Measurements from ENCODE around the gene NOX5. TPM values are rescaled to one million over a fixed set of nuclear protein-coding genes. Genes with fewer than 3 reads are reported as not detected.

Gene NOX5, protein sequence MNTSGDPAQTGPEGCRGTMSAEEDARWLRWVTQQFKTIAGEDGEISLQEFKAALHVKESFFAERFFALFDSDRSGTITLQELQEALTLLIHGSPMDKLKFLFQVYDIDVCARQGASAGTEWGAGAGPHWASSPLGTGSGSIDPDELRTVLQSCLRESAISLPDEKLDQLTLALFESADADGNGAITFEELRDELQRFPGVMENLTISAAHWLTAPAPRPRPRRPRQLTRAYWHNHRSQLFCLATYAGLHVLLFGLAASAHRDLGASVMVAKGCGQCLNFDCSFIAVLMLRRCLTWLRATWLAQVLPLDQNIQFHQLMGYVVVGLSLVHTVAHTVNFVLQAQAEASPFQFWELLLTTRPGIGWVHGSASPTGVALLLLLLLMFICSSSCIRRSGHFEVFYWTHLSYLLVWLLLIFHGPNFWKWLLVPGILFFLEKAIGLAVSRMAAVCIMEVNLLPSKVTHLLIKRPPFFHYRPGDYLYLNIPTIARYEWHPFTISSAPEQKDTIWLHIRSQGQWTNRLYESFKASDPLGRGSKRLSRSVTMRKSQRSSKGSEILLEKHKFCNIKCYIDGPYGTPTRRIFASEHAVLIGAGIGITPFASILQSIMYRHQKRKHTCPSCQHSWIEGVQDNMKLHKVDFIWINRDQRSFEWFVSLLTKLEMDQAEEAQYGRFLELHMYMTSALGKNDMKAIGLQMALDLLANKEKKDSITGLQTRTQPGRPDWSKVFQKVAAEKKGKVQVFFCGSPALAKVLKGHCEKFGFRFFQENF
- total RNA-seq = not detected
- not detected for polyA plus RNA-seq (2013, experiment 1 of 2)
- 0.03 TPM for polyA plus RNA-seq (2013, experiment 2 of 2)
- 0 to 0.21 (median 0) reads per million in 172 experiments for total RNA-seq

- Histone ChIP-seq H3K4me3 (ENCODE audit: low read length) (no peak within 1 kb of the TSS), H3K4me1 (ENCODE audit: insufficient read depth, low read length) (no peaks in the 10 kb centered on the region), H3K27me3 (ENCODE audit: control insufficient read depth in 1 of 2, insufficient read depth in 2 of 2, low read length in 2 of 2) (peaks cover 0 to 6% of the 10 kb centered on the region in 2 experiments), H3K27ac (ENCODE audit: low read depth in 1 of 2, low read length in 2 of 2) (no peak within 1 kb of the TSS), H3K36me3 (ENCODE audit: insufficient read depth, low read length) (no peaks in the 10 kb centered on the region), H3K9me3 (ENCODE audit: control insufficient read depth in 1 of 2, insufficient read depth in 1 of 2, low read length in 2 of 2) (peaks cover 6 to 12% of the 10 kb centered on the region in 2 experiments)
- ATAC-seq (ENCODE audit: poor library complexity) (no peak), DNase-seq (no peak)
- intact Hi-C loops (cut with DNase I, micrococcal nuclease) = no loop called here
- Mint-ChIP-seq H3K4me1 (ENCODE audit: low read depth) (no peaks in the 10 kb centered on the region), H3K36me3 (ENCODE audit: low read depth) (peaks cover 3% of the 10 kb centered on the region), H3K9me3 (peaks cover 8% of the 10 kb centered on the region), H3K27me3 (peaks cover 7% of the 10 kb centered on the region), H3K27ac (no peak within 1 kb of the TSS), H3K4me3 (no peak within 1 kb of the TSS)
- CTCF ChIA-PET = no interaction called here
- TF ChIP-seq CTCF (IDR thresholded peaks at IDR 0.05) = no peak
- POLR2A ChIA-PET = no interaction called here
Measured at GRCh38 chr15:69014454-69014853, at the start of gene NOX5. TSS of gene NOX5 (plus strand) at chr15:69014695. CDS start at chr15:69014736, 41 bp downstream.

DNA sequence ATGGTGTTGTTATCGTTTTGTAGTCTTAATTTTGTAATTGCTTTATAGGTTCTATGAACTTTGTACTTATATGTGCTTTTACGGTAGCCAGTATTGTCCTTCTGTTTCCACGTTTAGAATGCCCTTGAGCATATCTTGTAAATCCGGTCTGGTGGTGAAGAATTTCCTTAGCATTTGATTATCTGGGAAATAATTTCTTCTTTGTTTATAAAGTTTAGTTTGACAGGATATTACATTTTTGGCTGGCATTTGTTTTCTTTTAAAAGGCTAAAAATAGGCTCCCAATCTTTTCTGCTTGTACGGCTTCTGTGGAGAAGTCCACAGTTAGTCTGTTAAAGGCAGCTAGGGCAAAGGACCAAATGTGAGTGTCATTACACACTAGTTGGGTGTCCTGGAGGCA, 47.5 kb upstream of the NOX5 start:
- CTCF ChIA-PET = no interaction called here

DNA sequence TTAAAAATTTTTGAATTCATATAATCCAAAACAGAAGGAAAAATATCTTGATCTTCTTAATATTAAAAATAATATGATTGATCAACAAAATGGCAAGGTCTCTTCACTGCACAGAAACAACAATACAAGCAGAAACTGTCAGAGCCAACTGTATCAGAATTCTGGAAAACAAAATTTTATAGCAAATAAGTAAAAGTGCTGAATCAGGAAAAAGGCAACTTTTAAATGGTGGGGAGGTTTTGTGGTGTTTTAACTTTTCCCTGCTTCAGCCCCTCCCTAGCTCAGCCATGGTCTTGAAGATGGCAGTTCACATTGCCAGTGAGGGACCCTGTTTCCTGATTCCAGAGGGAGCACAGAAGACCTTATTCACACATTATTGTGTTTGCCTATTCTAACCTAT, 46.5 kb upstream of the NOX5 start:
- peaks cover 8 to 18% of the 10 kb centered on the region in 2 experiments for H3K27me3 ChIP-seq (ENCODE audit: control insufficient read depth in 1 of 2, insufficient read depth in 2 of 2, low read length in 2 of 2)
- peaks cover 0 to 13% of the 10 kb centered on the region in 2 experiments for H3K9me3 ChIP-seq (ENCODE audit: control insufficient read depth in 1 of 2, insufficient read depth in 1 of 2, low read length in 2 of 2)
- Mint-ChIP-seq H3K4me3 (no peak overlapping the region), H3K36me3 (ENCODE audit: low read depth) (no peaks in the 10 kb centered on the region), H3K9me3 (peaks cover 12% of the 10 kb centered on the region), H3K4me1 (ENCODE audit: low read depth) (no peaks in the 10 kb centered on the region), H3K27ac (no peak overlapping the region), H3K27me3 (peaks cover 33% of the 10 kb centered on the region)
- no peak overlapping the region for H3K4me3 ChIP-seq (ENCODE audit: low read length)
- no peak overlapping the region for H3K27ac ChIP-seq (ENCODE audit: low read depth in 1 of 2, low read length in 2 of 2)
- H3K4me1 ChIP-seq (ENCODE audit: insufficient read depth, low read length) = no peaks in the 10 kb centered on the region
- ChIA-PET POLR2A (no interaction called here), CTCF (no interaction called here)
- intact Hi-C loops (cut with DNase I, micrococcal nuclease) = no loop called here
- no peak for TF ChIP-seq CTCF (IDR thresholded peaks at IDR 0.05)
- ATAC-seq (ENCODE audit: poor library complexity) (no peak), DNase-seq (no peak)
- no peaks in the 10 kb centered on the region for H3K36me3 ChIP-seq (ENCODE audit: insufficient read depth, low read length)

More for the DNA sequence above, 47.5 kb upstream of the NOX5 start:
- H3K36me3 Mint-ChIP-seq (ENCODE audit: low read depth) = no peaks in the 10 kb centered on the region
- peaks cover 2 to 24% of the 10 kb centered on the region in 2 experiments for H3K27me3 ChIP-seq (ENCODE audit: control insufficient read depth in 1 of 2, insufficient read depth in 2 of 2, low read length in 2 of 2)
- H3K27ac ChIP-seq (ENCODE audit: low read depth in 1 of 2, low read length in 2 of 2) = no peak overlapping the region
- no peaks in the 10 kb centered on the region for H3K4me1 Mint-ChIP-seq (ENCODE audit: low read depth)
- H3K4me3 Mint-ChIP-seq = no peak overlapping the region
- H3K9me3 ChIP-seq (ENCODE audit: control insufficient read depth in 1 of 2, insufficient read depth in 1 of 2, low read length in 2 of 2) = peaks cover 0 to 13% of the 10 kb centered on the region in 2 experiments
- intact Hi-C loops (cut with DNase I, micrococcal nuclease) = no loop called here
- H3K9me3 Mint-ChIP-seq = peaks cover 12% of the 10 kb centered on the region
- POLR2A ChIA-PET = no interaction called here
- ATAC-seq (ENCODE audit: poor library complexity) (no peak), DNase-seq (no peak)
- TF ChIP-seq CTCF (IDR thresholded peaks at IDR 0.05) = no peak
- peaks cover 38% of the 10 kb centered on the region for H3K27me3 Mint-ChIP-seq
- H3K4me1 ChIP-seq (ENCODE audit: insufficient read depth, low read length) = no peaks in the 10 kb centered on the region
- H3K4me3 ChIP-seq (ENCODE audit: low read length) = no peak overlapping the region
- H3K36me3 ChIP-seq (ENCODE audit: insufficient read depth, low read length) = no peaks in the 10 kb centered on the region
- H3K27ac Mint-ChIP-seq = no peak overlapping the region

Data from CD4-positive, alpha-beta T cell (primary cell).